AML-193 (cell line): ENCODE data around the gene THSD4.
"Not testable (repeated sequence)": the region's sequence is repeated elsewhere in the genome, so short reads cannot be mapped to it uniquely, and the experiment has no call there.

Experiments used
- DNase-seq, 2 experiments: peaks; one replicate each; lab custom pipeline; 2025; lab: John Stamatoyannopoulos, UW

The THSD4 gene

DNA sequence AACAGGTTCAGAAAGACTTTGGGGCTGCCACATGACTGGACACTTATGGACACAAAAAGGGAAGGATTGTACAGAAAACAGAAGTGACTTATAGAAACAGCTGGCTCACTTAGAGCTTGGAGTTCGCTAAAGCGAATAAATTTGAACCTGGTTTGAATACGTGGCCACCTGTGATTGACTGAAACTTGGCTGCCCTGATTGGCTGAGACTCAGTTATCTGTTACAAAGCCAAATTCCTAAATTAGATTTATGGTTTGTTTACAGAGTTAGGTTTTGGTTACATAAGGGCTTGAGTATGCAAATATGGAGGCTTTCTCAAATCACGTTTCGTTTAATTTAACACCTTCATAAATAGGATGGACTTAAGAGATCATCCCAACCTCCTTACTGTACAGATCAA lies 270.2 kb downstream of the THSD4 start:
- no peak for DNase-seq

DNA sequence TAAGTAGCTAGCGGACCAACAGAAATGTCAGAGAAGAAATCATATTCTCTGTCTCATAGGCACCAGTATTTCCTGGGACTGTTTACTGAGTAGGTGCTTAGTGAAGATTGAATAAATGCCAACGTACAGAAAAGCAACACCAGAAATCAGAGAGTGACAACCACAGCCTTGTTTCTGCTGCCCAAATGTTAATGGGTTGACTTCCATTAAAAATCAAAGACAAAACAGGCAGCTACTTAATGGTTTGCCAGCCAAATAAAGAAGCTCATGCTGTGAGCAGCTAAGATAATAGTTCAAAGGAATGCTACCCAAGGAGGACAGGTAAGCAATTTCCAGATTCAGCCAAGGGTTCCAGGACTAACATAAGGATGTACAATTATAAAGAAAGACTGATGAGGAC lies 270.7 kb downstream of the THSD4 start:
- DNase-seq = no peak

DNA sequence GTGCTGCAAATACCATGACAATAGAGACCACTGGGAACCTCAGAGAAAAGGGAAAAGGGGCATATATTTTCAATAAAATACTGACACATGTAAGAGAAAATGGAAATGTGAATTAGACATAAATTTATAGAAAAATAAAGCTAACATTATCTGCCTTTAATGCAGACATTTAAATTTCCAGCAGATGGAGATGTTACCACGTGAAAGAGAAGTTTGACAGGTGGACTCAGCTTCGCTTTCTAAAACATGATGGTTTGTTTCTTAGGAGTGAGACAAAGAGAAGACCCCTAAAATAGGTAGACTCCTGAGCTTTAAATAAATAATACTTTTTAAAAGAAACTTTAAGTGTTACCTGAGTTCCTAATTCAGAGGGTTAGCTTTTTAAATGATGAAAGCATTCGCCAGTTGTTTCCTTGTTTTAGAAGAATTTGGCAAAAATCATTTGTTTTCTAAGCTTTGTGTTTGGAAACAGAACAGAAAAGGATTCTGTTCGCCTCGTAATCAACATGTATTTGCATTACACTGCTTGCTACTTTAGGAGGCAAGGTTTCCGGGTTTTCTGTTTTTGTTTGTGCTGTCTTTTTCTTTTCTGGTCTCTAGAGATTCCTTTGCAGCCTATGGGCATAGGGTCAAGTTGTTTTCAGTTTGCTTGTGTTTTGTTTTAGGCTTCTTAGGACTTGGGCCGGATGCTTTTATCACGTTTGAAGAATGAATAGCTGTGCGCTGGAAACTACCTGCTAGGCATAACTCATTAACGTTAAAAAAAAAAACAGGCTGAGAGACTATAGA lies 271.4 kb downstream of the THSD4 start:
- DNase-seq = no peak

- no peak for DNase-seq
Observed at GRCh38 chr15:71387810-71388209, 272.5 kb downstream of the THSD4 start.

DNA sequence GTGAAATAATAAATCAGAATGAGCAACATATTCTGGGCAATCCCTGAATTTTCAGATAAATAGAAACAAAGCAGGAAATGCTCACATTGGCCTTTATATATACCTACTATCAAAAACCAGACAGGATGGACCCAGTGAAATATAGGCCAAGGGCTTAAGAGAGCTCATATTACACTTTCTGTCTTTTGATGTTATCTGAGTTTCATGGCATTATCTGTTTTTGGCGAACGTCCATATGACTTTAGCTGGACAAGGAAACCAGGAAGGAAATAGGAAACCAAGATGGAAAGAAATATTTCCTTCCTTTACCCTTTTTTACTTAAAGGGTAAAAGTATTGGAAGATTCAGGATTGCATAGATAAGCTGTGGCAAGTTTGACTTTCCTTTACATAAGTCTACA lies 274.8 kb downstream of the THSD4 start:
- no peak for DNase-seq

- DNase-seq = no peak
Observed at GRCh38 chr15:71391421-71392088, 276.3 kb downstream of the THSD4 start.

DNA sequence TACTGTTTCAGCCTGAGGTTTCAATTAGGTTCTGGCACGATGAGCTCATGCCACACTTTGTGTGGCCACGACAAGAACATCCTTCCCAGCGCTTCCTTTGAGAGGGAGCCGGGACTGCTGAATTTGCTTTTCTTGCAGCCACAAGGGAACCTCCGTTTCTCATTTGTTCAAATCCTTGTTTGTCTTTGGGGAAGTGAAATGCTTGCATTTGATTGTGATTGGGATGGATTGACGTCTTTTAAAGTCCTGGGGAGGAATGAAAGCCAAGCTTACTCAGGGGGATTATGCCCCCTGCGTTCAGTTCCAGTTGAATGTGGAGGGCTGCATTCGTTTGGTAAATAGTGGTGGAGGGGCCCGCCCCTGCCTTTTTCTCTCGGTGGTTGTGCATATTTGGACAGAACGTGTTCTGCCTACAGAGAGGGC lies 277.6 kb downstream of the THSD4 start:
- no peak for DNase-seq

DNA sequence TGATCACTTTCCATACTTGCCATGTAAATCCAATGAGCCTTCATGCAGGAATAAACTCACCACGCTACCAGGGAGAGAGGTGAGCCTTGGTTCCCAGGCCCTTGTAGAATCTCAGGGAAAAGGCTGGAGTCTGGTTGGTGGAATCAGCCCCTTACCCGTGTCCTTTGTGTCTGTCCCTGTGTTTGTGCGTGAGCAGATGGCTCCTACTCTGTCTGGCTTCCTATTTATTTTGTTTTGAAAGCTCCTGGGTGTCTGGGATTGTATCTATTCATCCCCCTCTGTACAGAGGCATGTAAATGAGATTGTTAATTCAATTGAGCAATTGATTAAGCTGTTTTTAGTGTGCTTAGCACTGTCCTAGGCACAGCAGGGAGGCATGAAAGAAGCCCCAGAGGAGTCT lies 278.1 kb downstream of the THSD4 start:
- DNase-seq = no peak

DNA sequence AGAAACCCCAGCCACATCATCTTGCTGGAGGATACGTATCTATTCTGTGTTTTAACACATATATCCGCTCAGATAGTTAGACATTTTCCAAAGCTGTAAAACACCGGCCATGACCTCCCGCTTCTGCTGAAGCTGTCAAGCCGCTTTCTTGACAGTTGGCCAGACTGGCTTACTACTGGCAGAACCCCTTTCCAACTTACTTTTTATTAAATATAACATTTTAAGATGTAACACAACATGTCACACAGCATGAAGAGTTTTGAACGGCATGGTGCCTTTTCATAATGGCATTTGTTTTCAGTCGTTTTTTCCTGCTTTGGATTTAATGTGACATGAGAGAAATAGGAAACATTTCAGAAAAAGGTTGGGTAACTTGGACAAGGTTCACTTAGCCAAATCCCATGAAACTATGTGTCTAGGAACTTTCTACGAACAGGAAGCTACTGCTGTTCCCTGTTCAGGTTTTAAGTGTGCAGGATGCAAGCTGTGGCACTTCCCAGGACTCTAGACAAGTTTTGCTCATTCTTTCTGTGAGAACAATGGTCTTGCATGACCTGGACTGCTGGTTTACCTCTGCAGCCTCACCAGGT lies 281.4 kb downstream of the THSD4 start:
- no peak for DNase-seq

DNA sequence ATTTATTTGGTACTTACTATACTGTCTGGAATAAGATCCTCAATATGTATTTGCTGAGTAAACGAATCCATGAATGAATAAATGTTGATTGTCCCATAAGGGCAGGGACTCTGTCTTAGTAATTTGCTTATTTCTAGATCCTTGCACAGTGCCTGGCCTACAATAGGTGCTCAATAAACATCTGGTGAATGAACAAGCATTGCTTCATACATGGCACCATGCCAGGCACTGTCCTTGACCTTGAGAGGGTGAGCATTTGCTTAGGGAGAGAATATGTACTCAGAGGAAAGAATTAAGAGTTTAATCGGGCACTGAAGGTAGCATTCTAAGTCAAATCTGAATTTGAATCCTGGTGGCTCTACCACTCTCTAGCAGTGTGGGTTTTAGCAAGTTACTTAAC lies 282.1 kb downstream of the THSD4 start:
- DNase-seq = no peak

DNA sequence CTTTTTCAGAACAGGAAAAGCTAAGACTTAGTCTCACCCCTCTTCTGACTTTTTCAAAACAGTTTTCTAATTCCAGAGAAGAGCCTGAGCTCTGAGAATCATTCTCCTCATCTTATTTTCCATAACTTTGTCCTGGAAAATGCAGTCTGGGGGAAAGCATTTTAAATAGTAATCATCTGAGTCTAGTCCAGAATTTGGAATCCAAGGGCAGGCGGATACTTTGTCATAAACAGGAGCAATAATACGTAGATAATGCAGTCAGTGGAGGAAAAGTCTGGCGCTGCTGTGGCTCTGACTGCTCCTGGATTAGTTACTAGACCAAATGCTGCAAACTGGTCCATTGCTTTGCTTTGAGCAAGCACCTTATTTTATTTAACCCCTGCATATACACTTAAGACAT lies 285.0 kb downstream of the THSD4 start:
- no peak for DNase-seq

DNA sequence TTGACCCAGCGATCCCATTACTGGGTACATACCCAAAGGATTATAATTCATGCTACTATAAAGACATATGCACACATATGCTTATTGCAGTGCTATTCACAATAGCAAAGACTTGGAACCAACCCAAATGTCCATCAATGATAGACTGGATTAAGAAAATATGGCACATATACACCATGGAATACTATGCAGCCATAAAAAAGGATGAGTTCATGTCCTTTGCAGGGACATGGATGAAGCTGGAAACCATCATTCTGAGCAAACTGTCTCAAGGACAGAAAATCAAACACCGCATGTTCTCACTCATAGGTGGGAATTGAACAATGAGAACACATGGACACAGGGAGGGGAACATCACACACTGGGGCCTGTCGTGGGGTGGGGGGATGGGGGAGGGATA lies 286.5 kb downstream of the THSD4 start:
- DNase-seq = not testable (repeated sequence)

DNA sequence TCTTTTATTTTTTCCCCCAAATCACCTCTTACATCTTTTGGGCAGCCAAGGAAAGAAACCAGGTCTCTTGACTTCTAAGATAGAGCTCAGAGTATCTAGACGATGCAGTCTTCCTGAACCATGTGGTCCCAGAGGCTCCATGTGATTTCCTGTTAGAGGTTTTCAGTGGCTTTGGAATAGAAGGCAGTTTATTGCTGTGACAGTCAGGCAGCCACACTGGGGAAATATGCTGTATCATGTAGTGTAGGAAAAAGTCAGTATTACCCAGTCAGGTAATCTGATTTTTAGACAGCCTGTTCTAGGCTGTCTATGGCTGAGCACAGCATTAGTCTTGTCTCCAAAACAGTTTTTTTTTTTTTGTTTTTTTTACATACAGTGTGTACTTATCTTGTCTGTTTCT lies 294.3 kb downstream of the THSD4 start:
- no peak for DNase-seq

GRCh38 chr15:71410347-71410746 lies 295.1 kb downstream of the THSD4 start:
- no peak for DNase-seq

GRCh38 chr15:71411538-71412482 lies 296.5 kb downstream of the THSD4 start:
- DNase-seq = no peak

GRCh38 chr15:71413419-71413818 lies 298.1 kb downstream of the THSD4 start:
- DNase-seq = no peak

- no peak for DNase-seq
Observed at GRCh38 chr15:71414853-71415252, 299.6 kb downstream of the THSD4 start.

GRCh38 chr15:71422530-71423259 lies 307.4 kb downstream of the THSD4 start:
- no peak for DNase-seq

DNA sequence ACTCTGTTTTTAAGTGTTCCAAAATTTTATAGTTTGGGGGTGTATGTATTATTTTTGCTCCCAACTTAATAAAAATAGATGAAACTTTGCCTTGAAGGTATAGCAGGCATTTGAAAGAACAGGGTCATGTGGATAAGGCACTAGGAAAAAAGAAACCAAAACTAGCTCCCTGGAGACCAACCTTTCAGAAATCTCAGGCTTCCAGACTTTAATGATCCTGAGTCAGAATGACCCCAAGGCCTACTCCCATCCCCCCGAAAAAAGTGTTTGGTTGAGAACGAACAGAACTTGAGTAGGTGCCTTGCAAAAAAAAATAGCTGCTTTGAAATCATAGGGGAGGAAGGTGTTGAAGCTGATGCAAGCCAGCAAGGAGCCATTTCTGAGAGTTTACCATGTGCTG lies 309.5 kb downstream of the THSD4 start:
- no peak for DNase-seq

DNA sequence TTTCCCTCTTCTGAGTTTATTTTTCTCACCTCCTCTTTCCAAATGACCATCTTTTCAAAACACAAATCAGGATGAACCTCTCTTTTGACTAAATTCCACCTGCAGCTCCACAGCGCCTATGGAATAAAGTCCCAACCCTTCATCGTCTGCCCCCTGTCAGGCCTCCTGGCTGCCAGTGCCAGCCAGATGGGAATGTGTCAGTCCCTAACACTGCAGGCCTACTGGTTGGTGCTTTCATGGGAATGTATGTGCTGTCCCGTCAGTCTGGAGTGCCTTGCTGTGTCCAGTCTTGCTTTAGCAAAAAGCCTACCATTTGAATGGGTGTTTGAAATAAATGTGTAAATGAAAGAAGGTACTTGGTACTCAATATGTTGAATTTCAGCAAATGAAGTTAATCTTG lies 310.1 kb downstream of the THSD4 start:
- no peak for DNase-seq

- DNase-seq = no peak
Observed at GRCh38 chr15:71426792-71427191, 311.5 kb downstream of the THSD4 start.

DNA sequence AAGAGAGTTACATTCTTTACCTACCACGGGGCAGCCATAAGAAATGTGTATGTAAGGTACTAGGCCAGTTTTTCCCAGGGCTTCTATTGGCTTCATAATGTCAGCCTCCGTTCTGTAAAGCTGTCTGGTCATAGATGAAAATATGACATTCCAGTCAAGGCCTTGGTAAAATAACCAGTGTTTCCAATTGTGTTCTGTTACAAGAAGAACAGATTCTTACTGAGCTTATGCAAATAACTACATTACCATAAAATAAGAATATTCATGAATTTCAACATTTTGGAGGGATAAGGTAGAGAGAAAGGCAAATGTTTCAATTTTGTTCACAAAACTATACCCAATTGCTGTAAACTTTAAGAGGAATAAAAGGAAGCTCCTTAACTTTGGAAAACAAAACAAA lies 315.5 kb downstream of the THSD4 start:
- no peak for DNase-seq
